WERI-Rb-1 (cell line): ENCODE measurements around the gene MOB1B.

Source experiments
- DNase-seq: peaks from one replicate; pipeline ENCODE4 v3.0.0-alpha.2; 2020
- H3K27ac ChIP-seq: fragments of 250-450 bp; sonication (Bioruptor Pico); 2 replicates; pipeline ENCODE4 v1.5.1; 2020; ENCODE audit warnings: mild to moderate bottlenecking, moderate library complexity
- H3K27me3 ChIP-seq: fragments of 250-450 bp; sonication (Bioruptor Pico); 2 replicates; pipeline ENCODE4 v1.5.1; 2021; ENCODE audit warnings: mild to moderate bottlenecking, low read depth, moderate library complexity; ENCODE audit not compliant: insufficient read depth, severe bottlenecking
- H3K36me3 ChIP-seq: fragments of 250-450 bp; sonication (Bioruptor Pico); 2 replicates; pipeline ENCODE4 v1.5.1; 2020; ENCODE audit warnings: mild to moderate bottlenecking, moderate library complexity
- H3K4me3 ChIP-seq: 2 replicates; pipeline ENCODE4 v1.5.1; 2011; ENCODE audit warnings: low read depth, mild to moderate bottlenecking, control low read depth, low read length
- H3K9me3 ChIP-seq: fragments of 250-450 bp; sonication (Bioruptor Pico); 2 replicates; pipeline ENCODE4 v1.5.1; 2021; ENCODE audit warnings: mild to moderate bottlenecking, moderate library complexity; ENCODE audit not compliant: severe bottlenecking
- CTCF ChIP-seq: IDR thresholded peaks from 2 replicates; pipeline ENCODE4 v1.5.1; 2011; ENCODE audit warnings: low read depth, mild to moderate bottlenecking, control low read depth, inconsistent platforms, low read length

The MOB1B gene

GRCh38 chr4:70925899-70926635 lies 23.9 kb downstream of the MOB1B start:
- Histone ChIP-seq H3K27me3 (no peaks in the 10 kb centered on the region), H3K27ac (no peak overlapping the region), H3K4me3 (no peak overlapping the region), H3K9me3 (no peaks in the 10 kb centered on the region), H3K36me3 (no peaks in the 10 kb centered on the region)
- no peak for TF ChIP-seq CTCF
- no peak for DNase-seq

GRCh38 chr4:70927502-70928137 lies 25.5 kb downstream of the MOB1B start:
- no peak for TF ChIP-seq CTCF
- Histone ChIP-seq H3K27ac (no peak overlapping the region), H3K4me3 (no peak overlapping the region), H3K27me3 (no peaks in the 10 kb centered on the region), H3K9me3 (no peaks in the 10 kb centered on the region), H3K36me3 (no peaks in the 10 kb centered on the region)
- no peak for DNase-seq

- TF ChIP-seq CTCF: no peak
- Histone ChIP-seq H3K9me3 (no peaks in the 10 kb centered on the region), H3K4me3 (no peak overlapping the region), H3K27ac (no peak overlapping the region), H3K36me3 (no peaks in the 10 kb centered on the region), H3K27me3 (no peaks in the 10 kb centered on the region)
- no peak for DNase-seq
Measured at GRCh38 chr4:70930530-70931256, 28.5 kb downstream of the MOB1B start.

- no peaks in the 10 kb centered on the region for H3K9me3 ChIP-seq
- H3K27me3 ChIP-seq: no peaks in the 10 kb centered on the region
Measured at GRCh38 chr4:70931347-70931746, 29.2 kb downstream of the MOB1B start.

GRCh38 chr4:70932984-70933383 lies 30.8 kb downstream of the MOB1B start:
- H3K27ac ChIP-seq: no peak overlapping the region

More at GRCh38 chr4:70931347-70931746, 29.2 kb downstream of the MOB1B start:
- no peak for DNase-seq
- TF ChIP-seq CTCF: no peak
- no peaks in the 10 kb centered on the region for H3K36me3 ChIP-seq
- no peak overlapping the region for H3K4me3 ChIP-seq
- no peak overlapping the region for H3K27ac ChIP-seq

More at GRCh38 chr4:70932984-70933383, 30.8 kb downstream of the MOB1B start:
- DNase-seq: no peak
- H3K9me3 ChIP-seq: no peaks in the 10 kb centered on the region
- H3K4me3 ChIP-seq: no peak overlapping the region
- no peak for TF ChIP-seq CTCF
- no peaks in the 10 kb centered on the region for H3K27me3 ChIP-seq
- no peaks in the 10 kb centered on the region for H3K36me3 ChIP-seq
